Bone marrow (tissue), 2 donors: Measurements from ENCODE around the gene MARK4.
"Not testable (repeated sequence)": the region's sequence is repeated elsewhere in the genome, so short reads cannot be mapped to it uniquely, and the experiment has no call there.

Experiments
- DNase-seq, 2 donors: peaks; one replicate each; lab custom pipeline; 2025; lab: John Stamatoyannopoulos, UW

MARK4 gene

DNA sequence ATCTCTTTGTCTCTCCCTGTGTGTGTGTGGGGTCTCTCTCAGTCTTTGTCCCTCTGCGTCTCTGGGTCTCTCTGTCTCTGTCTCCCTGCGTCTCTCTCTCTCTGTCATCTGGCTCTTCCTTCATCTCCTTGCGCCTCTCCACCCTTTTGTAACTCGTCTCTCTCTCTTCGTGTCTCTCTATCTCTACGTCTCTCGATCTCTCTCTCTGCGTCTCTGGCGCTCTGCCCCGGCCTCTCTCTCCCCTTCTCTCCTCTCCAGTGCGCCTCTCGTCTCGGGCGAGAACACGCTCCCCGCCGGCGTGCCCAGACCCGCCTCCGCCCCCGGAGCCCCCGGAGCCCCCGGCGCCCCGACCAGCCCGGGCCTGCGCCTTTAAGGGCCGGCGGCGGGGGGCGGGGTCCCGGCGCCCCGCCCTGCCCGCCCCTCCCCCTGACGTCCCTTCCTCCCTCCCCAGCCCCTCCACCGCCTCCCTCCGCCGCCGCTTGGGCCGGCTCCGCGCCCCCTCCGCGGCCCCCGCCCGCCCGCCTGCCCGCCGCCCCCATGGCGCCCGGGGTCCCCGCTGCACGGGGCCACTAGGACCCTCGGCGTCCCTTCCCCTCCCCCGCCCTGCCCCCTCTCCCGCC, at the start of gene MARK4:
Gene MARK4 (plus strand): TSS at position 440 of the 620 bp plus-strand sequence. CDS start 318 bp downstream, outside the sequence.
- peak in 1 of 2 donors; percentile 38 for DNase-seq

DNA sequence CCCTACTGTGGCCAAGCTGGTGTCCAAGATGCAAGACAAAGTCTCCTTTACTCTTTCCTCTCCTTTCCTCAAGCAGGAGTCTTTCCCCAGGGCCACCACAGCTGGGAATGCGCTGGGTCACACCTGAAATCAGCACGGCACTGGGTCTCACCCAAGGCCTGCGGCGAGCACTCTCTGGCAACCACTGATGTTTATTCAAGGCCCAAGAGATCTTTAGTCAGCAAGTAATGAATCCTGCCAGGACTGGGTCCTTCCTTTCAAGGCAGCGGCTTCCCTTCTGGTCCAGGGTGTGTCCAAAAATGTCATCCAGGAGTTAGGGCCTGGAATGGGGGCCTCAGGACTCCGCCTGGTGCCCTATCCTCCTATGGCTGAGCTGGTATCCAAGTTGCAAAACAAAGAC, 48.4 kb upstream of the MARK4 start:
- no peak for DNase-seq

DNA sequence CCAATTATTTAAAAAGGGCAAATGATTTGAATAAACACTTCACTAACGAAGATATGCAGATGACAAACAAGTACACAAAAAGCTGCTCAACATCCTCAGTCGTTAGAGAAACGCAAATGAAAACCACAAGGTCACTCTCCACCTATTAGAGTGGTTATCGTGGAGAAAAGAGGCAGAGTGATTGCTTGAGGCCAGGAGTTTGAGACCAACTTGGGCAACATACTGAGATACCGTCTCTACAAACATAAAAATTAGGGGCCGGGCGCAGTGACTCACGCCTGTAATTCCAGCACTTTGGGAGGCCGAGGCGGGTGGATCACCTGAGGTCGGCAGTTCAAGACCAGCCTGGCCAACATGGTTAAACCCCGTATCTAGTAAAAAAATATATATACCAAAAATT, 45.3 kb upstream of the MARK4 start:
- DNase-seq = no peak

DNA sequence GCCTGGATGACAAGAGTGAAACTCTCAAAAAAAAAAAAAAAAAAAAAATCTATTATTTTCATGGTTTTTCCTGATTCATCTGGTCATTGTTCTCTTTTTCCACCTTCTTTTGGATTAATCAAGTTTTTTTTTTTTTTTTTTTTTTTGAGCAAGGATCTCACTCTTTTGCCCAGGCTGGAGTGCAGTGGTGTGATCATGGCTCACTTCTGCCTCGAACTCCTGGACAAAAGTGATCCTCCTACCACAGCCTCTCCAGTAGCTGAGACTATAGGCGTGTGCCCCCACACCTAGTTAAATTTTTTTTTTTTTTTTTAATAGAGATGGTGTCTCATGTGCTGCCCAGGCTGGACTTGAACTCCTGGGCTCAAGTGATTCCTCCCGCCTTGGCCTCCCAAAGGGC, 44.7 kb upstream of the MARK4 start:
- DNase-seq = no peak

DNA sequence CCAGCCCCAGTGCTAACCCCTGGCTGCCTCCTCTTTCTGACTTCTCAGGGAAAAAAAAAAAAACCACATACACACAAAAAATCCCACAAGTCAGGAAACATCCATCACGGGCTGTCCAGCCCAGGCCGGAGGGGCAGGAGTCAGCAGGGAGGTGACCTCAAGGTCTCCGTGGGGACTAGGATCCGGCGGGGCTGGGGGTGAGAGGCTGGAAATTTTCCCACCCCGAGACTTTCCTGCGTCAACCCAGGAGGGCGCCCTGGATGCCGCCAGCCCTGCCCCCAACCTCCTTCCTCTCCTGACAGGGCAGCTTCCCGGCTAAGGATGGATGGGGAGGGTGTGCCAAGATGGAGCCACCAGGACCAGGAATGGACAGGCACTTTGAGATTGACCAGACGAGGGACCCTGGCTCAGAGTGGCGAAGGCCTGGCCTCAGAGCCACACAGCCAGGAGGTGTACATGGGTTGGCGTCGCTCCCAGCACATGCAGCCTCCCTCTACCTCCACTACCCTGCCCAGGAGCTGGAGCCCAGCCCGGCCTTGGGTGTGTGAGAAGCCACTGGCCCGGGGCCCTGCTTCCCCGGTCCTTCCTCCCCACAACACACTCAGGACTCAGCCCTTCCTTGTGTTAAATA, 39.2 kb upstream of the MARK4 start:
- DNase-seq = no peak

DNA sequence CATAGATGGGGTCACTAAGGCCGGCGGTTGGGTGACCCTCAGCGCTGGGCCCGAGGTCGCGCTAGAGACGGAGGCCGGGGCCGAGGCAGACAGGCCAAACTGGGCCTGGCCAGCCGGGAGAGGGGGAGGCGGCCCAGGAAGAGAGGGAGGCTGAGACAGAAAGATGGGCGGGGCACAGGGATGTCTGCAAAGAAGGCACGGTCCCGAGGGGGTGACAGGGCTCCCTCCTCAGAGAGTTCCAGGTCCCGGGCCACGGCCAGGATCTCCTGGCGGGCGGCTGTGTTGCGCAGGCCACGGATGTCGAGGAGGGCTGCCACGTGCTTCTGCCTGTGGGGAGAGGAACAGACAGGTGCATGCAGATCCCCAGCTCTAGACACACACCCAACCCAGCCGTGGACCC, 38.0 kb upstream of the MARK4 start:
- DNase-seq = no peak

DNA sequence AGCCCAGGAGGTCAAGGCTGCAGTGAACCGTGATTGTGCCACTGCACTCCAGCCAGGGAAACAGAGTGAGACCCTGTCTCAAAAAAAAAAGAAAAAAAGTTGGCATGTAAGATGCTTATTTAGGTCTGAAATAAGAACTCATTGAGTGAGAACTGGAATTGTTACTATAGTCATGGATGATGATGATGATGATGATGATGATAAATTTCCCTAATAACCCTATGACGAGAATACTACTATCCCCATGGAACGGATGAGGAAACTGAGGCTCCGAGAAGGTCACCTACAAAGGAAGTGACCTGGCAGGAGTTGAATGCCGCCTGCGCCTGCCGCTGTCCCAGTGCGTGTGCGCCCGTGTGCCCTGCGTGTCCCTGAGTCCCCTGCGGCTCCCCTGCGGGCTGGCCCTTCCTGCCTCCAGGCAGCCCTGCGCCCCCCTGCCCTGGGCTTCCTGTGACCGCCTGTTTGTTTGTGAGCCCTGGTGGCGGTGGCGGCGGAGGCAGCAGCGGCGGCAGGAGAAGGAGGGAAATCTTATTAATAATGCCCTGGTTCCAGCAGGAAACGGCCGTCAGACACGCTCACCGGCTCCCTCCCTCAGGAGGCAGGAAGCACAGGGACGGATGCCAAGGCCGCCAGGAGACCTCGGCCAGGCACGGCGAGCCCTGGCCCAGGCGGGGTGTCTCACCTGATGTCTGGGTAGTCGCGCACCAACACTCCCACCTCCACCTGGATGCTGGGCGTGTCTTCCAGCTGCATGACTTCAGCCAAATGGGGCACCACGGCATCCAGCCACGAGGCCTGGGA, 35.5 kb upstream of the MARK4 start:
- DNase-seq = no peak

DNA sequence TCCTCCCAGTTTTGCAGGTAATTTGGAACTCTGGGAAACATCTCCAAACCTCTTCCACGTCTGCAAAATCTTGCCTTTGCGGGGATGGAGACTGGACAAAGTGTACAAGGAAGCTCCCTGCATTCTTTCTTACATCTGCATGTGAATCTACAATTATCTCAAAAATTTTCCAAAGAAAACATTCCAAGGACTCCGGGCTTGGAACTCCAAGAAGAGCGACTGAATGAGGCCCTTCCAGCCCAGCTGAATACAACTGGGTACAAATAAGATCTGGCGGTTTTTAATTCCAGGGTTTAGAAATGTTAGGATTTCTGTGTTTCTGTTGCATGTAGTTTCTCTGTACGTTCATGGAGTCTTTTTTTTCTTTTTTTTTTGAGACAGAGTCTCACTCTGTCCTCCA, 34.4 kb upstream of the MARK4 start:
- DNase-seq = no peak

DNA sequence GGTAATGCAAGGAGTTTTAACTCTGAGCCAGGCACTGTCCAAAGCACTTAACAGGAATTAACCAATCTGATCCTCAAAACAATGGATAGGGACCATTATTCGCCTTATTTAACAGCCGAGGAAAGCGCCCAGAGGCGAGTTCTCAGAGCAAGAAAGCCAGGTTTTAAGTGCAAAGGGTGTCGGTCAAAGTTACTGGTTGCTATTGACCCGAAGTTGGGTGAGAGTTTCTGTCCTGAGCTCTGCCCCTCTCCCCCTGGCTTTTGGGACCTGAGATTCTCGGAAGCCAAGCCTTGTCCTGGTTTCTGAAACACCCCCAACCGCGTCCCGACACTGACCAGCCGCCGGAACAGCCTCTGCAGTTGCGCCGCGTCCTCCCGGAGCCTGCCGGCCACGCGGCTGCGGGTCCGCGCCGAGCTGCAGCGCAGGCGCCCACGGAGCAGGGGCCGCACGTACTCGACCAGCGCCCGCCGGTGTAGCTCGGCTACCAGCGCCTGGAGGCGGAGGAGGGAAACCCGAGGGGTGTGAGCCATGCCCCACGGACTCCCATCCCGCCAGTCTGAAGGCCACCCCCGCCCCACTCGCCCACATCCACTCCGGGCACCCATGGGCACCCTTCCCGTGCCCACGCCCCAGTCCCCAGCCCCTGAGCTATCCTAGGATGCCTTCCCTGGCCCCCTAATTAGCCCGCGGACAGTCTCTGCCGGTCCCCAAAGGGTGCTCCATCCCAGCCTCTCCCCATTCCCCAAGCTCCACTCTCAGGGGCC, 33.7 kb upstream of the MARK4 start:
- no peak for DNase-seq

DNA sequence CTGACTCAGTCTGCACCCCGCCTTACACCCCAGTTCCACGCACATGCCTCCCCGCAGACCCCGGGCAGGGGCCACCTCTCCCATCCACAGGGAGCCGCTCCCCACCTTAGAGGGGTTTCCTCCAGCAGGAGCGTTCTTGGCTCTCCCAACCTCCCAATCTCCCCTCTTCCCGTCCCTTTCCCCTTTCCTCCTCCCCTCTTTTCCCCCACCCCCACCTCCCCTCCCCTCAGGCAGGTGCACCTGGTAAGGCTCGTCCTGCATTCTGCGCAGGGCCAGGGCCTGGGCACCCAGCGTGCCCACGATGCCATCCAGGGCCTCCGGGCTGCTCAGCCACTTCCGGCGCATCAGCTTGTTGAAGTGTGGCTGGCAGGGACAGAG, 33.1 kb upstream of the MARK4 start:
- no peak for DNase-seq

DNA sequence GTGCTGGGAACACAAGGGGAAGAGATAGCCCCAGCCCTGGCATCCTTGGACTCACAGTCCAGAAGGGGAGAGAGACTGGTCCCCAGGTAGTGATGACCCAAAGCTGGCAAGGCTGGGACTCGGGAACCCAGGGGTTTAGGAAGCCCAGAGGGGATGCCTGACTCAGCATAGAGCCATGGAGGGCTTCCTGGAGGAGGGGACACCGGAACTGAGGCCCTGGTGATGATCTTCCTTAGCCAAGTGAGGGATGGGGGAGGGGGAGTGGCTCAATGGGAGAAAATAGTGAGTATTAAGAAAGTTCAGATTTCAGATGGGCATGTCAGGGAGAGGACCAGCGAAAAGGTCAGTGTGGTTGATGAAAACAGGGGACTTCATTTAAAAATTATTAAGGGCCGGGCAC, 32.6 kb upstream of the MARK4 start:
- no peak for DNase-seq

DNA sequence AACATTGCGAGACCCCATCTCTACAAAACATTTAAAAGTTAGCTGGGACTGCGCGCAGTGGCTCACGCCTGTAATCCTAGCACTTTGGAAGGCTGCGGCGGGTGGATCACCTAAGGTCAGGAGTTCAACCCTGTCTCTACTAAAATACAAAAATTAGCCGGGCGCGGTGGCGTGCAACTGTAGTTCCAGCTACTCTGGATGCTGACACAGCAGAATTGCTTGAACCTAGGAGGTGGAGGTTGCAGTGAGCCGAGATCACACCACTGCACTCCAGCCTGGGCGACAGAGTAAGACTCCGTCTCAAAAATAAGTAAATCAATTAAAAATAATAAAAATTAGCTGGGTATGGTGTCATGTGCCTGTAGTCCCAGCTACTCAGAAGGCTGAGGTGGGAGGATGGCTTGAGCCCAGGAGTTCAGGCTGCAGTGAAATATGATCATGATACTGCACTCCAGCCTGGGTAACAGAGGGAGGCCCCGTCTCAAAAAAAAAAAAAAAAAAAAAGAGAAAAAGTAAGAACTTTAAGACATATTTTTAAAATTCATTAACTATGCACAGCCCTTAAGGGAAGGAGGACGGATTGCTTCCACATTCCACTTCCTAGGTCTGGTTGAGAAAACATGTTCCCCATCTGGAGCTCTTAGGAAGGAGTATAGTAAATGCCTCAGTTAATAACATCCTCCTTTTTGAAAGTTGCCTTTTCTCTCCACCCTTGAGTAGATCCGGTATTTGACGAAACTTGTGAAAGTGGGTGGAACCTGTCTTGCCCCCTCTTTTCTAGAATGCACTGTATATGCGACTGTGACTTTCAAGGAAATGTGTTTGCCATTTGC, 31.9 kb upstream of the MARK4 start:
- DNase-seq = no peak

DNA sequence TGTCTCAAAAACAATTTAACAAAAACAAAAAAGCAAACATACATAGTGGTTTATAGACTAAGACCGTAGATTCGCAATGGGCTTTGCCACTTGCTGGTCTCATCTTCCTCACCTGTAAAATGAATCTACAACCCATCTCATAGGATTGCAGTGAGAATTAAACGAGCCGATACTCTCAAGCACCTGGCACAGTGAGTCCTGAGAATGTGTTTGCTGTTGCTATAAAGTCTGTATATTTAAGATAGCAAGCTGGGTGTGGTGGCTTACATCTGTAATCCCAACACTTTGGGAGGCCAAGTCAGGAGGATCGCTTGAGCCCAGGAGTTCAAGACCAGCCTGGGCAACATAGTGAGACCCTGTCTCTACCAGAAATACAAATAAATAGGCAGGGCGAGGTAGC, 28.3 kb upstream of the MARK4 start:
- no peak for DNase-seq

DNA sequence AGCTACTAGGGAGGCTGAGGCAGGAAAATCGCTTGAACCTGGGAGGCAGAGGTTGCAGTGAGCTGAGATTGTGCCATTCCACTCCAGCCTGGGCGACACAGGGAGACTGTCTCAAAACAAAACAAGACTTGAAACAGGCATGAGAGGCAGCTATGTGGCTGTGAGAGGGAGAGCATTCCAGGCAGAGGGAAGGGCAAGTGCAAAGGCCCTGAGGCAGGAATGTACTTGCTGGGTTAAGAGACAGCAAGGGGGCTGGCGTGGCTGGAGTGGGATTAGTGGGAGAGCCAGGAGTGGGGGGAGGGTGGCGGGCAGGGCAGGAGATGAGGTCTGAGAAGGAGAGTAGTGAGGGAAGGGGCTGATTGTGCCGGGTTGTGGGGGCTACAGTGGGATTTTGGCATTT, 27.2 kb upstream of the MARK4 start:
- no peak for DNase-seq

DNA sequence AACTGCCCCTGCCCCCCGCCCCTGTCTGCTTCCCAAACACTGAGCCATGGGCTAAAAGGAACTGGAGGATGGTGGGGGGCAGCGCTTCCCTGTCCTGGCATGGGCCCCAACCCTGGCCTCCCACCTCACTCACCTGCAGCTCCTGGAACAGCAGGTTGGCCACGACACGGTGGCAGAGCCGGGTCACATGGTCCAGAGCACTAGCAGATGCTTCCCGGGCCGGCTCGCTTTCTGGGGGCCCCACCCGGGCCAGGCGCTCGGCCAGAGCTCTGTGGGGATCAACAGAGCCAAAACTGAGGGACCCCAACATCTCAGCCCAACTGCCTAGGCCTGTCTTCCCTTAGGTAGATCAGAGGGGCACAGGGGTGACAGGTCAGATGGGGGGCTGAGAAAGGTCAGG, 26.4 kb upstream of the MARK4 start:
- no peak for DNase-seq

DNA sequence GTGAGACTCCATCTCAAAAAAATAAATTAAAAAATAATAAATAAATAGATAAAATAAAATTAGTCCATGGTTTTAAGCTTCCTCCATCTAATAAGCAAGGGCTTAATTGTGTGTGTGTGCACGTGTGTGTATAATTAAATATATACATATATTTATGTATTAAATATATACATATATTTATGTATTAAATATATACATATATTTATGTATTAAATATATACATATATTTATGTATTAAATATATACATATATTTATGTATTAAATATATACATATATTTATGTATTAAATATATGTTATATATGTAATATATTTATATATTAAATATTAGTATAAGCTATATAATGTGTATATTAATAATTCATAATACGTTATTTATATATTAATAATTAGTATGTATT, 22.0 kb upstream of the MARK4 start:
- not testable (repeated sequence) for DNase-seq

DNA sequence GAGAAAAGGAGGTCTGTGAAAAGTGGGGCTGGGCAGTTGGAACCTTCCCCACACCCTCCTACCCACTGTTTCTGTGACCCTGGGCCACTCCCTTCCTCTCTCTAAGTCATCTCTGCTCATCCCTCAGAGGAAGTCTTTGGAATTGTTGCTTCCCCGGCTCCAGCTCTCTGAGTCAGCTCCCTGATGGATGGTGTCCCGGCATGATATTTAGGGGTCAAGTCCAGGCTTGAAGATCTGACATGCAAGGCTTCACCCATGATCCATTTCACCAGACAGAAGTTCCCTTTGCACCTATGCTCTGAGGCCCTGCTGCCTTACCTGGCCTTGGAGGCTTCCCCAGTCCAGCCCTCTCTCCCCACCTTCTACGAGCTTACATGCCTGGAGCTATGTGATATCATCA, 19.2 kb upstream of the MARK4 start:
- no peak for DNase-seq

DNA sequence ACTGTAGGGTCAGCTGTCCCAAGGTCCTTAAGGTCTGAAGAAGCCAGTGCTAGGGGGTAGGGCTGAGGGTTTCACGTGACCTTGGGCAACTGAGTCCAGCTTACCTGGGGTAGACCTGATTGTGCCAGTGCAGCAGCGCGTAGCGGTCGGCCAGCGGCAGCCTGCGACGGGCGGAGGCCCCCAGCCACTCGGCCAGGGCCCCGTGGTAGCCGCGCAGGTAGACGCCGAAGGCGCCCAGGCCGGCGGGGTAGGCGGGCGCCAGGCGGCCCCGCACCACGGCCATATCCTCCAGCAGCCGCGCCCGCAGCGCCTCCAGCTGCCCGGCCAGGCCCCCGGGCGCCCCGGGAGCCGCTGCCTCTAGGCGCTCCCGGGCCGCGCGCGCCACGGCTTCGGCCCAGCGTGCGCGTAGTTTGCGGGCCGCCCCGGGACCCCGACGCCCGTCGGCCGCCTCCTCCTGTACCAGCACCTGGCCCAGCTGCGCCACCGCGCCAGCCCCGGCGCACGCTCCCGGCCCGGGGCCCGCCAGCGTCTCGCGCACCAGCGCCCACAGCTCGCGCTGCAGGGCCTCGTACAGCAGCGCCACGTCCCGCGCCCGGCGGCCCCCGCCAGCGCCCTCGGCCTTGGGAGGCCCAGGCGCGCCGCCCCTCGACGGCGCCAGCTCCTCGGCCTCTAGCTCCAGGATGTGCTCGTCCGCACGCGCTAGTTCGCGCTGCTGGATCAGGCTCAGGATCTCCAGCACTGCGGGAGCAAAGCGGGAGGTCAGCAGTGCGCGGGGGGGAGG, 16.8 kb upstream of the MARK4 start:
- no peak for DNase-seq

DNA sequence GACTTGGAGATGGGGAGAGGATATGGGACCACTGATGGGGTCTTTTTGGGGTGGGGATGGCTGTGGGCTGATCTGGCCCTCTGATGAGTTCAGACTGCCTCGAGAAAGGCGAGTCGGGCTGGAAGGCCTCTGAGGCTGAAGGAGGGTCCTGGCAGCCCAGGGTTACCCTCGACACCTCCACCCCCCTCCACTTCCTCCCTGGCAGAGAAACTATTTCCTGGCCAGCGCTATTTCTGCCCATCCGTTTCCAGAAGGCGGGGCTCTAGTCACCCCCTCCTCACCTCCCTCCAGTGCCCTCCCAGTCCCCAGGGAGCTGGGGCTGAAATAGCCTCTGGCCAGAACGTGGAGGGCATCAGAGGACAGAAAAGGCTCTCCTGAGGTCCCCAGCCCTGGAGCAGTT, 15.6 kb upstream of the MARK4 start:
- DNase-seq = peak in 1 of 2 donors; percentile 5

DNA sequence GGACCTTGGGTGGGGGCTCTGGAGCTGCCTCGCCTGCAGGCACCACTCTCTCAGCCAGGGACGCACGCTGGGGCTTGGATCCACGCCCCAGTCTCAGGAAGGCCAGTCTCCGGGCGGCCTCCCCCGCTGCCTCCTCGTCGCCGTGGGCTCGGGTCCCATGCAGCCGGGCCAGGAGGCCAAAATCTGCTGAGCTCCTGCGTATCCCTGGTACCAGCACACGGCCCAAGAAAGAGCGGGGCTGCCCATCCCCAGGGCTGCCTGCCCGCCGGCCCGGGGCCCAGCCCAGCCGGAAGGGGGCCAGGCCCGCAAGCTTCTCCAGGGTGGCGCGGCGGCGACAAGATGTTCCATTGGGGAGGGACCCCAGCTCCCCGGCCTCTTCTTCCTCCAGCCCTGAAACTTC, 12.5 kb upstream of the MARK4 start:
- no peak for DNase-seq

DNA sequence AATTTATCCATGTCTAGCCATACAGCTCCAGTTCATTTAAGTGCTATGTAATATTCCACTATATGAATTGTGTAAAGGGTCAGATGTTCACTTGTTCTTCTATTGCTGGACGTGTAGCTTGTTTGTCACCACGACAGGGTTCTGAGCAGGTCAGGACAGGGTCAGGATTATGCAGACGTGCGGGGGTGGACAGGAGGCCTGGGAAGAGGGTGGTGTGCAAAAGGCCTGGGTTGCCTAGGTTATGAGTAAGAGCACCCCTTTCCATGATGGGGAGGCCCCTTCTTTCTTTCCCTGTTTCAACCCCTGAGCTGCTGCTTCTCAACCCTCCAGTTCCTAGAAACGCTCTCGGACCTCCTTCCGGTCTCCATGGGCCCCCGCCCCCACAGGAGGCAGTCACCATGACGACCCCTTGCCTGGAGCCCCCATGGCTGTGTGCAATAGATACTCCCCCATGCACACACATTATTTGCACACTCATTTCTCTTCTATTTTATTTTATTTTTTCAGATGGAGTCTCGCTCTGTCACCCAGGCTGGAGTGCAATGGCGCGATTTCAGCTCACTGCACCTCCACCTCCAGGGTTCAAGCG, 7.8 kb upstream of the MARK4 start:
- DNase-seq = no peak
